Glomerular endothelial cell (primary cell): ENCODE results near the gene TMEM125. TPM values are rescaled to one million over a fixed set of nuclear protein-coding genes. Genes with fewer than 3 reads are reported as not detected.

Source experiments
- total RNA-seq: library from RNA; depleted of rRNA; stranded (reverse); fragments of >200 nt; gene quantifications from 2 replicates; pipeline ENCODE4 v1.2.3, GENCODE V29; 2015

Gene TMEM125
- total RNA-seq, 1 donor from 2014 or later, result not detected

Other genes starting within 250 kb of the TMEM125 start
- 91.4 and 93.0 TPM in 2 replicates for gene EBNA1BP2, start 97.7 kb upstream of the TMEM125 start, total RNA-seq
- 0.23 and 0.29 TPM in 2 replicates for gene CFAP57, start 97.7 kb upstream of the TMEM125 start, total RNA-seq
- not detected in 2 replicates for gene C1orf210, start 15.6 kb downstream of the TMEM125 start, total RNA-seq
- gene TIE1, start 31.0 kb downstream of the TMEM125 start, total RNA-seq, result 479 and 640 TPM in 2 replicates
- not detected in 2 replicates for gene MPL, start 67.8 kb downstream of the TMEM125 start, total RNA-seq
- gene CDC20, start 89.0 kb downstream of the TMEM125 start, total RNA-seq, result 15.2 and 38.9 TPM in 2 replicates
- gene ELOVL1, start 98.0 kb downstream of the TMEM125 start, total RNA-seq, result 89.4 and 95.9 TPM in 2 replicates
- 44.9 and 45.9 TPM in 2 replicates for gene MED8, start 119.8 kb downstream of the TMEM125 start, total RNA-seq
- 11.3 and 21.8 TPM in 2 replicates for gene SZT2, start 119.9 kb downstream of the TMEM125 start, total RNA-seq
- gene HYI, start 183.9 kb downstream of the TMEM125 start, total RNA-seq, result 236 and 292 TPM in 2 replicates